ENCODE measurements around the gene MLXIP.

GRCh38 chr12:122123051-122123760 is 44.6 kb downstream of the MLXIP start:
- TF ChIP-seq EZH2 (IDR thresholded peaks at IDR 0.05) (no peak), CTCF (IDR thresholded peaks at IDR 0.05) (peak; percentile 88)
